ENCODE measurements around the gene CBLL1. TPM values are rescaled to one million over a fixed set of nuclear protein-coding genes. Genes with fewer than 3 reads are reported as not detected.

CBLL1 gene
- total and polyA plus RNA-seq, 10 of the 15 experiments (the other 5 are each of a cell fraction or from before 2014, with no cell fraction given): 7.2 to 40.1 (median 23.4) TPM

GRCh38 chr7:107721286-107721685 lies 22.7 kb upstream of the CBLL1 start:
- intact Hi-C loops (cut with micrococcal nuclease; ENCODE audit: unreplicated experiment): loop anchor here (10.0 kb wide), 2 partner anchors 136 to 776 kb away; partner anchors contain the start of gene BCAP29
- H3K9me3 ChIP-seq (replicated peaks; ENCODE audit: control insufficient read depth, insufficient read depth, low read length): no peaks in the 10 kb centered on the region

GRCh38 chr7:107723255-107723654 lies 20.7 kb upstream of the CBLL1 start:
- CTCF ChIA-PET: interaction anchor here (0.7 to 6.9 kb wide), 8 partner anchors 10 to 573 kb away, joined by 3 to 63 read pairs (median 3); no protein-coding TSS in a partner anchor
- in situ Hi-C loops (cut with MboI) (loop anchor here (10.0 kb wide), 2 partner anchors 518 to 928 kb away; no protein-coding TSS in a partner anchor), intact Hi-C loops (cut with micrococcal nuclease; ENCODE audit: unreplicated experiment) (loop anchor here (10.0 kb wide), 2 partner anchors 138 to 778 kb away; partner anchors contain the start of gene BCAP29)
- POLR2A ChIA-PET: no interaction called here
- Histone ChIP-seq H3K9me3 (replicated peaks; ENCODE audit: control insufficient read depth, insufficient read depth, low read length) (no peaks in the 10 kb centered on the region), H2AFZ (ENCODE audit: control insufficient read depth, low read depth, low read length) (no peak overlapping the region), H3K9ac (ENCODE audit: control insufficient read depth, insufficient read depth, low read length) (no peak overlapping the region), H3K79me2 (ENCODE audit: control insufficient read depth, insufficient read depth, low read length) (no peaks in the 10 kb centered on the region), H3K4me1 (ENCODE audit: control insufficient read depth, insufficient read depth, low read length) (no peaks in the 10 kb centered on the region), H3K36me3 (ENCODE audit: control insufficient read depth in 2 of 2, insufficient read depth in 2 of 2, low read length in 1 of 2) (no peaks in the 10 kb centered on the region), H3K27ac (ENCODE audit: control insufficient read depth, insufficient read depth) (no peak overlapping the region), H3K4me2 (ENCODE audit: control insufficient read depth, insufficient read depth) (no peak overlapping the region), H4K20me1 (ENCODE audit: control insufficient read depth, insufficient read depth) (no peaks in the 10 kb centered on the region), H3K4me3 (no peak overlapping the region), H3K27me3 (replicated peaks in 1 of 2; ENCODE audit: control insufficient read depth in 2 of 2, insufficient read depth in 2 of 2, low read length in 1 of 2) (no peaks in the 10 kb centered on the region)
- 18% methylated on average over 2 of the region's 2 CpGs for WGBS (ENCODE audit: insufficient coverage, insufficient replicate concordance, low lambda C conversion rate, missing lambda C conversion rate)
- RAD21 ChIA-PET (ENCODE audit: unreplicated experiment): interaction anchor here (0.6 to 2.5 kb wide), 5 partner anchors 141 to 576 kb away, joined by 3 to 15 read pairs (median 3); no protein-coding TSS in a partner anchor
- ATAC-seq (no peak), DNase-seq (ENCODE audit: low read depth, low spot score) (no peak), FAIRE-seq (no peak)
- TF ChIP-seq CBX5 (IDR thresholded peaks at IDR 0.05; ENCODE audit: low read depth): no peak
- TF ChIP-seq ELK1 (IDR thresholded peaks at IDR 0.05; ENCODE audit: low read depth, low read length): no peak
- TF ChIP-seq ZNF274 (IDR thresholded peaks at IDR 0.05; ENCODE audit: insufficient read depth, insufficient read length): no peak
- SMC1A ChIA-PET (ENCODE audit: uncharacterized antibody, unreplicated experiment): interaction anchor here (0.9 to 4.2 kb wide), 3 partner anchors 11 to 576 kb away, joined by 3 to 23 read pairs (median 3); no protein-coding TSS in a partner anchor
- no TSS peak for BruUV-seq (replicated peaks)

More at GRCh38 chr7:107721286-107721685, 22.7 kb upstream of the CBLL1 start:
- H3K27ac ChIP-seq (ENCODE audit: control insufficient read depth, insufficient read depth): no peak overlapping the region
- H3K4me1 ChIP-seq (ENCODE audit: control insufficient read depth, insufficient read depth, low read length): no peaks in the 10 kb centered on the region
- H3K4me2 ChIP-seq (ENCODE audit: control insufficient read depth, insufficient read depth): no peak overlapping the region
- TF ChIP-seq SUZ12 (IDR thresholded peaks at IDR 0.05; ENCODE audit: unreplicated experiment) (no peak), PAX8 (IDR thresholded peaks at IDR 0.05) (no peak)
- in situ Hi-C loops (cut with MboI): loop anchor here (10.0 kb wide), 2 partner anchors 516 to 926 kb away; no protein-coding TSS in a partner anchor
- ChIA-PET SMC1A (ENCODE audit: uncharacterized antibody, unreplicated experiment) (interaction anchor here (0.6 to 0.9 kb wide), 2 partner anchors 258 to 552 kb away, joined by 3 read pairs; partner anchors contain the start of gene HBP1), CTCF (interaction anchor here (2.0 to 2.1 kb wide), 2 partner anchors 258 to 573 kb away, joined by 6 to 7 read pairs; no protein-coding TSS in a partner anchor), POLR2A (no interaction called here), RAD21 (ENCODE audit: unreplicated experiment) (interaction anchor here (0.8 kb wide), 1 partner anchor 245 kb away, joined by 3 read pairs; no protein-coding TSS in a partner anchor)
- FAIRE-seq: no peak
- no peaks in the 10 kb centered on the region for H3K27me3 ChIP-seq (replicated peaks in 1 of 2; ENCODE audit: control insufficient read depth in 2 of 2, insufficient read depth in 2 of 2, low read length in 1 of 2)
- ATAC-seq: no peak
- 0% methylated on average over 1 of the region's 1 CpG for WGBS (ENCODE audit: insufficient coverage, insufficient replicate concordance, low lambda C conversion rate, missing lambda C conversion rate)
- no peaks in the 10 kb centered on the region for H3K36me3 ChIP-seq (ENCODE audit: control insufficient read depth in 2 of 2, insufficient read depth in 2 of 2, low read length in 1 of 2)
- no peak for DNase-seq (ENCODE audit: low read depth, low spot score)
- H2AFZ ChIP-seq (ENCODE audit: control insufficient read depth, low read depth, low read length): no peak overlapping the region
- H3K79me2 ChIP-seq (ENCODE audit: control insufficient read depth, insufficient read depth, low read length): no peaks in the 10 kb centered on the region
- no peaks in the 10 kb centered on the region for H4K20me1 ChIP-seq (ENCODE audit: control insufficient read depth, insufficient read depth)
- H3K9ac ChIP-seq (ENCODE audit: control insufficient read depth, insufficient read depth, low read length): no peak overlapping the region
- BruUV-seq (replicated peaks): no TSS peak
- H3K4me3 ChIP-seq: no peak overlapping the region
